GM10266 (cell line): ENCODE results near the gene MRPL40.

Experiments used
- DNase-seq: peaks from one replicate; pipeline ENCODE4 v3.0.0; 2012; ENCODE audit errors: extremely low spot score
- TF ChIP-seq, protein P1 (sequence below): IDR thresholded peaks from 2 replicates; pipeline ENCODE4 v1.5.1; 2012; ENCODE audit warnings: mild to moderate bottlenecking, low read depth; ENCODE audit not compliant: control insufficient read depth, insufficient read depth; ENCODE audit errors: missing control alignments

The MRPL40 gene

GRCh38 chr22:19464975-19465374 lies 32.6 kb downstream of the MRPL40 start:
- DNase-seq = no peak
- TF ChIP-seq, protein P1, sequence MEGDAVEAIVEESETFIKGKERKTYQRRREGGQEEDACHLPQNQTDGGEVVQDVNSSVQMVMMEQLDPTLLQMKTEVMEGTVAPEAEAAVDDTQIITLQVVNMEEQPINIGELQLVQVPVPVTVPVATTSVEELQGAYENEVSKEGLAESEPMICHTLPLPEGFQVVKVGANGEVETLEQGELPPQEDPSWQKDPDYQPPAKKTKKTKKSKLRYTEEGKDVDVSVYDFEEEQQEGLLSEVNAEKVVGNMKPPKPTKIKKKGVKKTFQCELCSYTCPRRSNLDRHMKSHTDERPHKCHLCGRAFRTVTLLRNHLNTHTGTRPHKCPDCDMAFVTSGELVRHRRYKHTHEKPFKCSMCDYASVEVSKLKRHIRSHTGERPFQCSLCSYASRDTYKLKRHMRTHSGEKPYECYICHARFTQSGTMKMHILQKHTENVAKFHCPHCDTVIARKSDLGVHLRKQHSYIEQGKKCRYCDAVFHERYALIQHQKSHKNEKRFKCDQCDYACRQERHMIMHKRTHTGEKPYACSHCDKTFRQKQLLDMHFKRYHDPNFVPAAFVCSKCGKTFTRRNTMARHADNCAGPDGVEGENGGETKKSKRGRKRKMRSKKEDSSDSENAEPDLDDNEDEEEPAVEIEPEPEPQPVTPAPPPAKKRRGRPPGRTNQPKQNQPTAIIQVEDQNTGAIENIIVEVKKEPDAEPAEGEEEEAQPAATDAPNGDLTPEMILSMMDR = no peak

DNA sequence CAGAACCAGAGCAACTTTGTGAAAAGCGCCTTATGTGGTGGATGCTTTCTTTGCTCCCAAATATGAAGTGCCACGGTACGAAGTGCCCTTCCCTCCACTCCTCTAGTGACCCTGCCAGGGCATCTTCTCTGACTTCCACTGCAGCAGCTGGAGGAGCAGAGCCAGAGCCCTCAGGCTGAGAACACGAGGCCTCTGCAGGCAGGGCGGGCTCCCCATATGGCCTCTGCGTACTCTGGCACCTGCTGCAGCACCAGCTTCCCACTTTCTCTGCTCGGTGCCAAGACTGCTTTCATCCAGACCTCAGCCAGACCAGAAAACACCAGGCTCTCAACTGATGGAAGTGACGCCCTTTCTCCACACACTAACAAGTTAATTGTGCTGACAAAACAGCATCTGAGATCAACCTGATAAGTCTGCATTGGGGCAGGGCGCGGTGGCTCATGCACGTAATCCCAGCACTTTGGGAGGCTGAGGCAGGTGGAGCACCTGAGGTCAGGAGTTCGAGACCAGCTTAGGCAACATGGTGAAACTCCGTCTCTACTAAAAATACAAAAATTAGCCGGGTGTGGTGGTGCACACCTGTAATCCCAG lies 33.9 kb downstream of the MRPL40 start:
- TF ChIP-seq, protein P1 = no peak
- DNase-seq = no peak

DNA sequence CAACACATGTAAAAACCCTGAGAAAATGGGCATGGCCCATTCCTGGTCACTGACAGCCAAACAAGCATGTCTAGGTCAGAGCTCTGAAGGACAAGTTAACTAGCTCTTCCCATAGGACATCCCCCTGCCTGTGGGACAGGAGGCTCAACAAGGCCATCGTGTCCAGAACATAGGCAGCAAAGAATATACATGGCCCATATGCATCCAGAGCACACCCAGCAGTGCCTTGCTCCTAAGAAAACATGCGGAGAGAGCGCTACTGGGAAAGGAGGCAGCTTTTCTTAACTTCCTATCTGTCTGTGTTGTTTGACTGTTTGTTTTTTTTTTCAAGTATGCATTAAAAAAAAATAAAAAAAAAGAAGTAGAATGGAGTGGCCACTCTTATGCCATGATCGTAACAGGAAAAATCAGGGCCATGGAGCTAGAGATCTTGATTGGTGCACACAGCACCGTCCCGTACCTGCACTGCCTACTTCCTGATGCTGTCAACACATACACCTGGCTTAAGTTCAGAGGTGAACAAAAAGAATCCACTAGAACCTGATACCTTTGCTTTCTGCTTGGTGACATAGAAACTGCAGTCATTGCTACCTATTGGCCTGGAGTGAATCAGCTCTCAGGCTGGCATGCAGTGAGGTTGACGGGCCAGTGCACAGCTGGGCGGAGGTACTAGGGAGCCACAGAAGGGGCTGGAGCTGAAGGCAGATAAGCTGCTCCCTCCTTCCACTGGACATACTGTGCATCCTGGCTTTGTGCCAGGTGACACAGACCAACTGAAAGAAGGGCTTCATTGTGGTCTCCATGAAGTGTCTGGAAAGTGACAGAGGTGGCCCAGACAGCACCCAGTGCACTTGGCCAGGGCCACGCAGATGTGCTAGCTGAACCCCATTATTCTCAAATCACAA lies 34.8 kb downstream of the MRPL40 start:
- TF ChIP-seq, protein P1 = no peak
- no peak for DNase-seq

DNA sequence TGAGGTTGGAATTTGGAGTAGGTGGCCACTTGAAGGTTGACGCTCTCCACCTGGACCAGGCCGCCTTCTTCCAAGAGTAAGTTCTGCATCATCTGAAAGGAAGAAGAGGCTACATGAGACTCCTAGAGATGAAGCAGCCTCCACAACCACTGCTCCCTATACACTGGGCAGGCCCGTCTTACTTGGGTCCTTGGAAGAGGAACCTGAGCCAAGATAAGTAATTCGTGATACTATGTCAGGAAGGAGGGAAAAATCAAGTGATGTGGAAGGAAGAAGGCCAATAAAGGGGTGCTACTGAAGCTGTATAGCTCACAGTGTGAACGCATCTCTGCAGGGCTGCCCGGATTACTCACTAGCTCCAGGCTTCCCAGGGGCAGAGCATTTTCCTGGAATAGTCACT lies 35.6 kb downstream of the MRPL40 start:
- TF ChIP-seq, protein P1 = no peak
- no peak for DNase-seq

- TF ChIP-seq, protein P1 = no peak
Measured at GRCh38 chr22:19469421-19469820, 37.1 kb downstream of the MRPL40 start.

GRCh38 chr22:19470010-19470409 lies 37.7 kb downstream of the MRPL40 start:
- TF ChIP-seq, protein P1 = no peak
- DNase-seq = no peak

More at GRCh38 chr22:19469421-19469820, 37.1 kb downstream of the MRPL40 start:
- DNase-seq = no peak

GRCh38 chr22:19471572-19471971 lies 39.2 kb downstream of the MRPL40 start:
- TF ChIP-seq, protein P1 = no peak

More at GRCh38 chr22:19471572-19471971, 39.2 kb downstream of the MRPL40 start:
- no peak for DNase-seq
